ENCODE results near the gene ARHGEF40.
"Not testable (repeated sequence)": the region's sequence is repeated elsewhere in the genome, so short reads cannot be mapped to it uniquely, and the experiment has no call there.

Gene ARHGEF40

DNA sequence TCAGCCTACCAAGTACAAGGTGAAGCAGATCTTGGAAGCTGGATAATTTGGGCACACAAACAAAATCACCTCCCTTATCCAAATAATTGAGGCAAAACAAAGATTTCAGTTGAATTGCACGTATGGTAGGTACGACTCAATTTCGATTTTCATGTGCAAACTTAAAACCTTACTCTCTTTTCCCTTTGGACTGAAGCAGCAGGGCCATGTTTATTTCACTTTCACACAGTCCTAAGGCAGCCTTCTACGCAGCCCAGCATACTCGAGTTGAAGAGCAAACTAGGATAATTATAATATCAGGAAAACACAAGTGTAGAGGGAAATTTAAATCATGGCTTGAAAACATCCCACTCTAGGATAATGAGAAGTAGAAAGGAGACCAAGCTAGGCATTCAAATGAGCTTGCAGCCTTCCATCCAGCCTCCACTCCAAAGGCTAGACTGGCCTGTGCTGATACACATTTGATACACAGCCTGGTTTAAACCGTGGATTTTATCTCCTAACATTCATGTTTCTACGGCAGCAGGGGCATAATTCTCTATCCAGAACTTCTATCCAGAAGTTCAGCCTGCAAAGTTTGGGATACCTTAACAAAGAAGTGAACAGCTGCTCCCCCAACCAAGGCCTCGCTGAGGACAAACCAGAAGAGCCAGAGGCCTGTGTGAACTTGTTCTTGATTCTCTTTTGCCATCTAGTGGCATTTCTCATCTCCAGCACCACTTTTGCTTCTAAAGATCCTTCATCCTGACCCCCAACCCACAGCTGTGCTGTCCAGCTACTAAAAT, 30.3 kb upstream of the ARHGEF40 start:
- no peak for DNase-seq (ENCODE audit: low read depth)

DNA sequence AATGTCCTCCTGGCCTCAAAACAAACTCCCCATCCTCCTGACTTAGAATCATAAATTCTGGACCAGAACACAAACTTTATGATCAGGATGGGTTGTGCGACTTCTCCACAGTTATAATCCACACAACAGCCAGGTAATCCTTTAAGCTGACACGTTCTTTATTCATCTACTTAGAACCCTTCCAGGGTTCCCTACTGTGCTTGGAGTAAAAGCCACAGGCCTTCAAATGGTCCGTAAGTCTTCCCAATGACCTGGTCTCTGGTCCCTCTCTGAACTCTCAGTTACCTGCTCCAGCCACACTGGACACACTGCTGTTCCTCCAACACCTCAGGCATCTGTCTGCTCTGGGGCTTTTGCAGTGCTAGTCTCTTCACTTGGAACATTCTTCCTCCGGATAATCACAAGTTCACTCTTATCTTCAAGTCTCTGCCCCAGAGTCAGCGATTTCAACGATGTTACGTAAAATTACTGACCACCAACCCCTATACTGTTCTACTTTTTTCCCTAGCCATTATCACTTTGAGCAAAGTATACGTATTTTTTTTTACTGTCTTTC, 29.7 kb upstream of the ARHGEF40 start:
- DNase-seq (ENCODE audit: low read depth), result no peak

DNA sequence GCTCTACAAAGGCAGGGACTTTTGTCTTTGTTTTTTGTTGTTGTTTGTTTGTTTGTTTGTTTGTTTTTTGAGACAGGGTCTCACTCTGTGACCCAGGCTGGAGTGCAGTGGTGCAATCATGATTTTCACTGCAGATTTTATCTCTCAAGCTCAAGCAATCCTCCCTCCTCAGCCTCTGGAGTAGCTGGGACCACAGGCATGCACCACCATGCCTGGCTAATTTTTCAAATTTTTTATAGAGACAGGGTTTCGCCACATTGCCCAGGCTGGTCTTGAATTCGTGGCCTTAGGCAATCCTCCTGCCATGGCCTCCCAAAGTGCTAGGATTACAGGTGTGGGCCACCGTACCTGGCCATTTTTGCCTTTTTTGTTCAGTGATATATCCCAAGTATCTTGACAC, 29.2 kb upstream of the ARHGEF40 start:
- DNase-seq (ENCODE audit: low read depth), result not testable (repeated sequence)

- DNase-seq (ENCODE audit: low read depth), result no peak
These were observed 28.2 kb upstream of the ARHGEF40 start, which contains the start of gene RNASE7 for GRCh38 chr14:21041676-21042433. RNASE7 (plus strand) TSS chr14:21042362; CDS start chr14:21042993, 631 bp downstream.

DNA sequence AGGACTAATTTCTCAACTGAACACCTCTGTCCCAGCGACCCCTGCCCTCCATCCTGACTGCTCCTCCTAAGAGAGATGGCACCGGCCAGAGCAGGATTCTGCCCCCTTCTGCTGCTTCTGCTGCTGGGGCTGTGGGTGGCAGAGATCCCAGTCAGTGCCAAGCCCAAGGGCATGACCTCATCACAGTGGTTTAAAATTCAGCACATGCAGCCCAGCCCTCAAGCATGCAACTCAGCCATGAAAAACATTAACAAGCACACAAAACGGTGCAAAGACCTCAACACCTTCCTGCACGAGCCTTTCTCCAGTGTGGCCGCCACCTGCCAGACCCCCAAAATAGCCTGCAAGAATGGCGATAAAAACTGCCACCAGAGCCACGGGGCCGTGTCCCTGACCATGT, 27.2 kb upstream of the ARHGEF40 start:
- DNase-seq (ENCODE audit: low read depth), result no peak

GRCh38 chr14:21043387-21043973, 26.6 kb upstream of the ARHGEF40 start:
- no peak for DNase-seq (ENCODE audit: low read depth)

DNA sequence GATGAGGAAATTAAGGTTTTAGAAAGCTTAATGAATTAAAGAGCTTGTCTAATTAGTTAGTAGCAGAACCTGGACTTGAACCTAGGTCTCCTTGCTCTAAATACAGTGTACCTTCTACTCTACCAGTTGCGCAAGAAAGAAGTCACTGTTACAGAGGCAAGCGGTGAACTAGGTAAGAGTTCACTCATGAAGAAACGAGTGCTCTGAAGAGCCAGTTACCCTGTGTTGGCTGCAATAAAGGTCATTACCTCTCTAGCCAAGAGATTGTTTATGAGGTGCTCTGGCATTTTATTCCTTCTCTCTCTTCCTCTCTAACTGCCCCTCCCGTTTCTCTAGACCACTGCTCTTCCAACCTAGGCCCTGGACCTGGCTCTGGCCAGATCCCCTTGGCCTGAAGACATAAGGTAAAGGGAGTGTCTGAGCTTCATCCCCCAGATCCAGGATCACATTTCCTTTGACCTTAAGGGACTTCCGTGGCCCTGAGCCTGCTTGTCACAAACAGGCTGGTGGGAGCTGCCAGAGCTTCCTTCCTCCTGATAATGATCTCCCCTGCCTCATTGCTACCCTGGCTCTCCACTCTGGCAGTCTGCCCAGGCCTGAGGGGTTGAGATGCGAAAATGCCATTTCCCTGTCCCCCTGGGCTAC, 26.0 kb upstream of the ARHGEF40 start:
- DNase-seq (ENCODE audit: low read depth), result no peak

DNA sequence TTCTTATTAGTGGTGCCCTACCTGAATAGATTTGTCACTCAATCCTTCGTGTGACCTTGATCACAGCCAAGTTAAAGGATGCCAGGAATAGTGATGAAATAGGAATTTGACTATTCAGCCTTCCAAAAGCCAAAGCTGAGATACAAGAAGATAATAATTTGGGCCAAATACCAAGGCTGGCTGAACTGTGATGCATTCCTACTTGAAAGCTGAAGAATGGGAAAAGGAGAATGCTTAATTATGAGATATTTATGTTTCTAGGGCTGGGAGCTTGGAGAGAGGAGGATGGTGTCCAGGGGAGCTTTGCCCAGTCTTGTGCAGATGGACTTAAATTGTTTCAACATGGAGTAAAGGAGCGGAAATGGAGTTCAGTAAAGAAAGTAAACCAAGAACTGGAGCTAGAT, 22.7 kb upstream of the ARHGEF40 start:
- DNase-seq (ENCODE audit: low read depth), result no peak

DNA sequence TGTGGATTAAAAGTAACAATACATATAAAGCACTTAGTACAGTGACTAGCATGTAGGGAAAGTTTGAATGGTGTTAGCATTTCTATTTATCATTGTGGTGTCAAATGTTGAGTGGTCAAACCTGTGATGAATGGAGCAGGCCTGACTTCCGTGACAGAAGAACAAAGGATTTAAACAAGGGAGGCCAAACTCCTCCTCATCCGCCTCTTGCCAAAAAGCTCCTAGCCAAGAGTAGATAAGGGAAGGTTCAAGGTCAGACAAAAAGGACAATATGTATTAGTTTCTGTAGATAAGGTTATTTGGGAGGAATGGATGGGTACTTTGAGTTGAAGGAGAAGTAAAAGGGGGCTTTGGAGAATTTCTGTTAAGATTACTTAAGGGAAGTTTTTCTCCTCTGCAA, 21.5 kb upstream of the ARHGEF40 start:
- DNase-seq (ENCODE audit: low read depth), result no peak

GRCh38 chr14:21049271-21049673, 20.8 kb upstream of the ARHGEF40 start:
- DNase-seq (ENCODE audit: low read depth), result no peak

DNA sequence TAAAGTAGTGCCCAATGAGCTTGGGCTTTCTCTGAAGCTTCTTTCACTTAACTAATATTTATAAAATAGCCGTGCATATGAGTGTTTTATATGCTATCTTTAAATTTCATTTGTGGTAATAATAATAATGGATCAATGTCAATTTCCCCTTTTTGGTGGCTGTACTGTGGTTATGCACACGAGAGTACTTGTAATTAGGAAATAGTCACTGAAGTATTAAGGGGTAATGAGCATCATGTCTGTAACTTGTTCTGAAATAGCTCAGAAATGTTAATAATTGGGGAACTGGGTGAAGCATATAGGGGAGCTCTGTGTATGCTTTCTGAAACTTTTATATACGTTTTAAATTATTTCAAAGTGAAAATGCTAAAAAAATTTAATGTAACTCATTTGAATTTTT, 19.5 kb upstream of the ARHGEF40 start:
- no peak for DNase-seq (ENCODE audit: low read depth)

DNA sequence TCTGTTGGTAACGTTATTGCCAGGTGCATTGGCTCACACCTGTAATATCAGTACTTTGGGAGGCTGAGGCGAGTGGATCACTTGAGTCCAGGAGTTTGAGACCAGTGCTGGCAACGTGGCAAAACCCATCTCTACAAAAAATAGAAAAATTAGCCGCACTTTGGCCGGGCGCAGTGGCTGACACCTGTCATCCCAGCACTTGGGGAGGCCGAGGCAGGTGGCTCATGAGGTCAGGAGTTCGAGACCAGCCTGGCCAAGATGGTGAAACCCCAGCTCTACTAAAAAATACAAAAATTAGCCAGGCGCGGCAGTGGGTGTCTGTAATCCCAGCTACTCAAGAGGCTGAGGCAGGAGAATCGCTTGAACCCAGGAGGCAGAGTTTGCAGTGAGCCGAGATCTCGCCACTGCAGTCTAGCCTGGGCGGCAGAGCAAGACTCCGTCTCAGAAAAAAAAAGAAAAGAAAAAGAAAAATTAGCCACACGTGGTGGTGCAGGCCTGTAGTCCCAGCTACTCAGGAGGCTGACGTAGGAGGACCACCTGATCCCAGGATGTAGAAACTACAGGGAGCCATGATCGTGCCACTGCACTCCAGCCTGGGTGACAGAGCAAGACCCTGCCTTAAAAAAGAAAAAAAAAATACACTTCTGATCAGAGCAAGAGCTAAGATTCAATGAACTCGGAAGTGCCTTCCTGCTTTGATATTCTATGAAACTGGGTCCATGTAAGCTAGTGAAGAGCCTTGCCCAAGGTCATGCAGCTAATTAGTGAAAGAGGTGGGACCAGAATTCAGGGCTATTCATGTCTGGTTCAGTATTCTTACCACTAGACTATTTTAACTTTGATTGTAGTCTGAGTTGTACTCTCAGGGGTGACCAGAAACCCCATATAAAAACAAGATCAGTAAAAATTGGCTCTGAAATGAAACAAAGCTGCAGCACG, 16.7 kb upstream of the ARHGEF40 start:
- DNase-seq (ENCODE audit: low read depth), result no peak

GRCh38 chr14:21054123-21054767, 15.9 kb upstream of the ARHGEF40 start:
- no peak for DNase-seq (ENCODE audit: low read depth)

GRCh38 chr14:21054768-21055145, 15.3 kb upstream of the ARHGEF40 start:
- no peak for DNase-seq (ENCODE audit: low read depth)

DNA sequence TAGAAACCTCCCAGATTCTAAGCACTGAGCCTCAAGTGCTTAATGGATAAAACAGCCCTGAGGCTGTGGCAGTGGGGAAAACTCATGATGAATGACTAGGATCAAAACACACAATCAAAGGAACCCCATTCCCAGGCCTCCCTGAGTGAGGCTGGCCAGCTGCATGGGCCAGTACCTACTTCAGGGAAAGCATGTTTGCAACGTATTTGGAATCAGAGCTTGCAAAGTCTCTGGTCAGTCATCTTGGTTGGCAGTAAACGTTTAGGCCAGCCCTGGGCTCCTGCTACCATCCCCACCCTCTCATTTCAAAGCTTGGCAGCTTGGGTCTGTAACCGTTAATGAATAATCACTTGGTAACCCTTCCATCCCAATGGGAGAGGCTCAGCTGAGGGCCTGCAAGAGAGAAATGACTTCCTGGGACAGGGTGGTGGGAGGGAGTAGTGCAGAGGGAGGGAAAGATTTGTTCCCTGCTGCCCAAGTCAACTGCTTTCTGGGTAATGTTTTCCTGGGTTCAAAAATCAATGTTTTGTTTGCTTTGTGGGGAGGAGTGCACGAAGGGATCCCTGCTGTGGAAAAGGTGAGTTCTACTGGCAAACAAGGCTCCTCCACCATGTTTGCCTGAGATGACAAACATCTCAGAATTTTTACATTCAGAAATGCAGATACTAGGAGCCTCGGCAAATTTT, 14.5 kb upstream of the ARHGEF40 start:
- no peak for DNase-seq (ENCODE audit: low read depth)

DNA sequence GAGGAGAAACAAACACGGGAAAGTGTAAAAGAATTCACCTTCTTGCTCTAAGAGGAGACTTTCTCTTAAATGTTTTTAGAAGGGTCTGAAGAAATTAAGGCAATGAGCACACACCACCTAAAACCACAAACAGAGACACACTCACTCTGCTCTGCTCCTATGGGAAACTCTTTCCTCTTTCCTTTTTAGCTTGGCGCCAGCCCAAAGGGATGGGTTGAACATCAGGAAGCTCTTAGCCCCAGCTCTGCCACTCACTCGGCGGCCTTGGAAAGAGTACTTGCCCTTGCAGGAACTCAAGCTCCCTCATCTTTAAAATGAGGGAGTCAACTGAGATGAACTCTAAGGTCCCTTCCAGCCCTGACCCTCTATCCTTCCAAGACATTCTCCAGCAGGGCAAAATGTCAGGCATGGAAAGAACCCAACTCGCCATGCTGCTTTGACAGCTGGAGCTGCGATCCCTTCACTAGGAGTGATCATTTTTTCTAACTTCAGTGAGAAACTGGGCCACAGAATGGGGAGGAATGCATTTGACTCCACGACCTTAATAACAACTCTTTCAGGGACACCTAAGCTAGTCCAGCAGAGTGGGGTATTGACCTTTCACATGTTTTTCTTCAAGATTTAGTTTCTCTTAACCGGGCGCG, 13.5 kb upstream of the ARHGEF40 start:
- no peak for DNase-seq (ENCODE audit: low read depth)

- DNase-seq (ENCODE audit: low read depth), result no peak
These were observed 12.1 kb upstream of the ARHGEF40 start, which contains the start of gene RNASE8 for GRCh38 chr14:21057803-21058675. RNASE8 (plus strand) TSS chr14:21057822; CDS start chr14:21057893, 71 bp downstream.

GRCh38 chr14:21058903-21059302, 11.2 kb upstream of the ARHGEF40 start:
- DNase-seq (ENCODE audit: low read depth), result no peak

Measured in activated T-cell treated with anti-CD3 and anti-CD28 coated beads for 48 hours (primary cell).